ENCODE measurements around the gene VCAM1.

The VCAM1 gene

GRCh38 chr1:100721526-100722207 lies 2.1 kb downstream of the VCAM1 start:
- Histone ChIP-seq H3K9me3 (ENCODE audit: control insufficient read depth in 5 of 5, low read length in 5 of 5) (peaks cover 0 to 2% (median 0%) of the 10 kb centered on the region in 5 donors), H3K36me3 (ENCODE audit: control insufficient read depth in 5 of 5, insufficient read depth in 5 of 5, low read length in 5 of 5) (no peaks in the 10 kb centered on the region), H3K9ac (ENCODE audit: low read length in 5 of 5) (peak overlapping the region in 3 of 5 donors; percentile 22 to 48 (median 31)), H3K27me3 (ENCODE audit: control insufficient read depth in 5 of 5, insufficient read depth in 4 of 5, low read length in 5 of 5) (no peaks in the 10 kb centered on the region), H3K4me1 (ENCODE audit: control insufficient read depth in 5 of 5, insufficient read depth in 5 of 5, low read length in 5 of 5) (peaks cover 0 to 23% (median 21%) of the 10 kb centered on the region in 5 donors), H3K4me3 (ENCODE audit: low read depth in 1 of 5, low read length in 5 of 5) (peak overlapping the region; percentile 10 to 62 (median 57)), H3K27ac (ENCODE audit: low read depth, low read length) (peak overlapping the region; percentile 31)

- H3K27me3 ChIP-seq (ENCODE audit: control insufficient read depth in 5 of 5, insufficient read depth in 4 of 5, low read length in 5 of 5), result no peaks in the 10 kb centered on the region
- H3K4me3 ChIP-seq (ENCODE audit: low read depth in 1 of 5, low read length in 5 of 5), result peak overlapping the region in 4 of 5 donors; percentile 32 to 59 (median 54)
- peaks cover 0 to 23% (median 21%) of the 10 kb centered on the region in 5 donors for H3K4me1 ChIP-seq (ENCODE audit: control insufficient read depth in 5 of 5, insufficient read depth in 5 of 5, low read length in 5 of 5)
- no peak overlapping the region for H3K27ac ChIP-seq (ENCODE audit: low read depth, low read length)
- H3K9me3 ChIP-seq (ENCODE audit: control insufficient read depth in 5 of 5, low read length in 5 of 5), result peaks cover 0 to 2% (median 0%) of the 10 kb centered on the region in 5 donors
- H3K9ac ChIP-seq (ENCODE audit: low read length in 5 of 5), result no peak overlapping the region
- no peaks in the 10 kb centered on the region for H3K36me3 ChIP-seq (ENCODE audit: control insufficient read depth in 5 of 5, insufficient read depth in 5 of 5, low read length in 5 of 5)
Observed at GRCh38 chr1:100722221-100722620, 2.7 kb downstream of the VCAM1 start.

- Histone ChIP-seq H3K9ac (ENCODE audit: low read length in 5 of 5) (no peak overlapping the region), H3K36me3 (ENCODE audit: control insufficient read depth in 5 of 5, insufficient read depth in 5 of 5, low read length in 5 of 5) (no peaks in the 10 kb centered on the region), H3K9me3 (ENCODE audit: control insufficient read depth in 5 of 5, low read length in 5 of 5) (peaks cover 0 to 2% (median 0%) of the 10 kb centered on the region in 5 donors), H3K27ac (ENCODE audit: low read depth, low read length) (no peak overlapping the region), H3K27me3 (ENCODE audit: control insufficient read depth in 5 of 5, insufficient read depth in 4 of 5, low read length in 5 of 5) (no peaks in the 10 kb centered on the region), H3K4me3 (ENCODE audit: low read depth in 1 of 5, low read length in 5 of 5) (no peak overlapping the region), H3K4me1 (ENCODE audit: control insufficient read depth in 5 of 5, insufficient read depth in 5 of 5, low read length in 5 of 5) (peaks cover 0 to 21% (median 20%) of the 10 kb centered on the region in 5 donors)
Observed at GRCh38 chr1:100724281-100724680, 4.7 kb downstream of the VCAM1 start.

- H3K4me3 ChIP-seq (ENCODE audit: low read depth in 1 of 5, low read length in 5 of 5), result no peak overlapping the region
- no peaks in the 10 kb centered on the region for H3K27me3 ChIP-seq (ENCODE audit: control insufficient read depth in 5 of 5, insufficient read depth in 4 of 5, low read length in 5 of 5)
- no peak overlapping the region for H3K27ac ChIP-seq (ENCODE audit: low read depth, low read length)
- peaks cover 0 to 5% (median 0%) of the 10 kb centered on the region in 5 donors for H3K36me3 ChIP-seq (ENCODE audit: control insufficient read depth in 5 of 5, insufficient read depth in 5 of 5, low read length in 5 of 5)
- peaks cover 0 to 2% (median 0%) of the 10 kb centered on the region in 5 donors for H3K9me3 ChIP-seq (ENCODE audit: control insufficient read depth in 5 of 5, low read length in 5 of 5)
- no peak overlapping the region for H3K9ac ChIP-seq (ENCODE audit: low read length in 5 of 5)
- peaks cover 0 to 14% (median 4%) of the 10 kb centered on the region in 5 donors for H3K4me1 ChIP-seq (ENCODE audit: control insufficient read depth in 5 of 5, insufficient read depth in 5 of 5, low read length in 5 of 5)
Observed at GRCh38 chr1:100730130-100730529, 10.6 kb downstream of the VCAM1 start.

GRCh38 chr1:100731309-100731708 lies 11.8 kb downstream of the VCAM1 start:
- H3K4me1 ChIP-seq (ENCODE audit: control insufficient read depth in 5 of 5, insufficient read depth in 5 of 5, low read length in 5 of 5), result peaks cover 0 to 26% (median 9%) of the 10 kb centered on the region in 5 donors
- H3K4me3 ChIP-seq (ENCODE audit: low read depth in 1 of 5, low read length in 5 of 5), result no peak overlapping the region
- H3K36me3 ChIP-seq (ENCODE audit: control insufficient read depth in 5 of 5, insufficient read depth in 5 of 5, low read length in 5 of 5), result peaks cover 0 to 5% (median 0%) of the 10 kb centered on the region in 5 donors
- no peak overlapping the region for H3K9ac ChIP-seq (ENCODE audit: low read length in 5 of 5)
- H3K9me3 ChIP-seq (ENCODE audit: control insufficient read depth in 5 of 5, low read length in 5 of 5), result no peaks in the 10 kb centered on the region
- no peaks in the 10 kb centered on the region for H3K27me3 ChIP-seq (ENCODE audit: control insufficient read depth in 5 of 5, insufficient read depth in 4 of 5, low read length in 5 of 5)
- H3K27ac ChIP-seq (ENCODE audit: low read depth, low read length), result no peak overlapping the region

- Histone ChIP-seq H3K9ac (ENCODE audit: low read length in 5 of 5) (no peak overlapping the region), H3K4me3 (ENCODE audit: low read depth in 1 of 5, low read length in 5 of 5) (no peak overlapping the region), H3K27me3 (ENCODE audit: control insufficient read depth in 5 of 5, insufficient read depth in 4 of 5, low read length in 5 of 5) (no peaks in the 10 kb centered on the region), H3K27ac (ENCODE audit: low read depth, low read length) (no peak overlapping the region), H3K36me3 (ENCODE audit: control insufficient read depth in 5 of 5, insufficient read depth in 5 of 5, low read length in 5 of 5) (peaks cover 0 to 5% (median 0%) of the 10 kb centered on the region in 5 donors), H3K4me1 (ENCODE audit: control insufficient read depth in 5 of 5, insufficient read depth in 5 of 5, low read length in 5 of 5) (peaks cover 0 to 30% (median 9%) of the 10 kb centered on the region in 5 donors), H3K9me3 (ENCODE audit: control insufficient read depth in 5 of 5, low read length in 5 of 5) (no peaks in the 10 kb centered on the region)
Observed at GRCh38 chr1:100731758-100732157, 12.2 kb downstream of the VCAM1 start.

GRCh38 chr1:100734676-100735075 lies 15.1 kb downstream of the VCAM1 start:
- Histone ChIP-seq H3K27ac (ENCODE audit: low read depth, low read length) (peak overlapping the region; percentile 19), H3K9me3 (ENCODE audit: control insufficient read depth in 5 of 5, low read length in 5 of 5) (no peaks in the 10 kb centered on the region), H3K36me3 (ENCODE audit: control insufficient read depth in 5 of 5, insufficient read depth in 5 of 5, low read length in 5 of 5) (peaks cover 0 to 5% (median 0%) of the 10 kb centered on the region in 5 donors), H3K27me3 (ENCODE audit: control insufficient read depth in 5 of 5, insufficient read depth in 4 of 5, low read length in 5 of 5) (no peaks in the 10 kb centered on the region), H3K4me3 (ENCODE audit: low read depth in 1 of 5, low read length in 5 of 5) (no peak overlapping the region), H3K4me1 (ENCODE audit: control insufficient read depth in 5 of 5, insufficient read depth in 5 of 5, low read length in 5 of 5) (peaks cover 0 to 32% (median 9%) of the 10 kb centered on the region in 5 donors), H3K9ac (ENCODE audit: low read length in 5 of 5) (no peak overlapping the region)

GRCh38 chr1:100735244-100735643 lies 15.7 kb downstream of the VCAM1 start:
- Histone ChIP-seq H3K9me3 (ENCODE audit: control insufficient read depth in 5 of 5, low read length in 5 of 5) (no peaks in the 10 kb centered on the region), H3K4me3 (ENCODE audit: low read depth in 1 of 5, low read length in 5 of 5) (no peak overlapping the region), H3K9ac (ENCODE audit: low read length in 5 of 5) (no peak overlapping the region), H3K36me3 (ENCODE audit: control insufficient read depth in 5 of 5, insufficient read depth in 5 of 5, low read length in 5 of 5) (peaks cover 0 to 5% (median 0%) of the 10 kb centered on the region in 5 donors), H3K27ac (ENCODE audit: low read depth, low read length) (peak overlapping the region; percentile 19), H3K4me1 (ENCODE audit: control insufficient read depth in 5 of 5, insufficient read depth in 5 of 5, low read length in 5 of 5) (peaks cover 0 to 29% (median 7%) of the 10 kb centered on the region in 5 donors), H3K27me3 (ENCODE audit: control insufficient read depth in 5 of 5, insufficient read depth in 4 of 5, low read length in 5 of 5) (no peaks in the 10 kb centered on the region)

GRCh38 chr1:100736324-100736723 lies 16.8 kb downstream of the VCAM1 start:
- Histone ChIP-seq H3K36me3 (ENCODE audit: control insufficient read depth in 5 of 5, insufficient read depth in 5 of 5, low read length in 5 of 5) (peaks cover 0 to 5% (median 0%) of the 10 kb centered on the region in 5 donors), H3K27me3 (ENCODE audit: control insufficient read depth in 5 of 5, insufficient read depth in 4 of 5, low read length in 5 of 5) (no peaks in the 10 kb centered on the region), H3K4me3 (ENCODE audit: low read depth in 1 of 5, low read length in 5 of 5) (no peak overlapping the region), H3K27ac (ENCODE audit: low read depth, low read length) (peak overlapping the region; percentile 20), H3K9me3 (ENCODE audit: control insufficient read depth in 5 of 5, low read length in 5 of 5) (no peaks in the 10 kb centered on the region), H3K4me1 (ENCODE audit: control insufficient read depth in 5 of 5, insufficient read depth in 5 of 5, low read length in 5 of 5) (peaks cover 0 to 25% (median 7%) of the 10 kb centered on the region in 5 donors), H3K9ac (ENCODE audit: low read length in 5 of 5) (no peak overlapping the region)

- peaks cover 0 to 3% (median 0%) of the 10 kb centered on the region in 5 donors for H3K36me3 ChIP-seq (ENCODE audit: control insufficient read depth in 5 of 5, insufficient read depth in 5 of 5, low read length in 5 of 5)
- H3K4me1 ChIP-seq (ENCODE audit: control insufficient read depth in 5 of 5, insufficient read depth in 5 of 5, low read length in 5 of 5), result peaks cover 0 to 25% (median 7%) of the 10 kb centered on the region in 5 donors
- H3K9ac ChIP-seq (ENCODE audit: low read length in 5 of 5), result no peak overlapping the region
- H3K27me3 ChIP-seq (ENCODE audit: control insufficient read depth in 5 of 5, insufficient read depth in 4 of 5, low read length in 5 of 5), result no peaks in the 10 kb centered on the region
- H3K27ac ChIP-seq (ENCODE audit: low read depth, low read length), result no peak overlapping the region
- H3K9me3 ChIP-seq (ENCODE audit: control insufficient read depth in 5 of 5, low read length in 5 of 5), result no peaks in the 10 kb centered on the region
- H3K4me3 ChIP-seq (ENCODE audit: low read depth in 1 of 5, low read length in 5 of 5), result no peak overlapping the region
Observed at GRCh38 chr1:100736746-100737145, 17.2 kb downstream of the VCAM1 start.
